ENCODE measurements around the gene CCDC39. TPM values are rescaled to one million over a fixed set of nuclear protein-coding genes. Genes with fewer than 3 reads are reported as not detected.

CCDC39 gene
- polyA plus RNA-seq, 4 donors, result 0.09 TPM; not detected in 3

Other genes starting within 250 kb of the CCDC39 start
- gene TTC14, start 77.3 kb downstream of the CCDC39 start, polyA plus RNA-seq, result 10 to 100 TPM in 2 of 4 donors, 1 to 10 TPM in 2; 4.3 to 57.3 (median 8.3) TPM
- 100 to 1,000 TPM in 1 of 4 donors, 10 to 100 TPM in 3; 42.7 to 143 (median 51.1) TPM for gene FXR1, start 233.2 kb upstream of the CCDC39 start, polyA plus RNA-seq